Measurements from ENCODE around the gene C9orf40. TPM values are rescaled to one million over a fixed set of nuclear protein-coding genes. Genes with fewer than 3 reads are reported as not detected.

C9orf40 gene
- total and polyA plus RNA-seq, 2 of the 4 experiments (the other 2 are of a cell fraction) = 0.36 to 1.9 TPM

DNA sequence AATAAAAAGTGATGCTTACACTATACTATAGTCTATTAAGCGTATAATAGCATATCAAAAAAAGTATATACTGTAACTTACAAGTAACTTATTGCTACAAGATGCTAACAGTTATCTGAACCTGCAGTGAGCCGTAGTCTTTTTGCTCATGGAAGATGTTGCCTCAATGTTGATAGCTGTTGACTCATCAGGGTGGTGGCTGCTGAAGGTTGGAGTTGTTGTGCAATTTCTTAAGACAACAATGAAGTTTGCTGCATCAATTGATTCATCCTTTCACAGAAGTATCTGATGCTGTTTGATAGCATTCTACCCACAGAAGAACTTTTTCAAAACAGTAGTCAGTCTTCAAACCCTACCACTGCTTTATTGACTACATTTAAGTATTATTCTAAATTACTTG is 7.8 kb upstream of the C9orf40 start:
- Histone ChIP-seq H4K5ac (ENCODE audit: low read depth, low read length) (no peak overlapping the region), H3K27me3 (ENCODE audit: control insufficient read depth, insufficient read depth, low read length) (no peaks in the 10 kb centered on the region), H4K8ac (ENCODE audit: low read depth in 2 of 2, low read length in 2 of 2) (no peak overlapping the region), H3K18ac (ENCODE audit: low read depth, low read length) (no peak overlapping the region), H3K23ac (ENCODE audit: low read depth, low read length) (no peak overlapping the region), H4K20me1 (ENCODE audit: insufficient read depth, low read length) (no peaks in the 10 kb centered on the region), H3K36me3 (ENCODE audit: control insufficient read depth, insufficient read depth, low read length) (no peaks in the 10 kb centered on the region), H3K14ac (replicated peaks; ENCODE audit: low read depth, low read length) (no peak overlapping the region), H3K9me3 (ENCODE audit: control insufficient read depth, insufficient read depth, low read length) (peaks cover 5% of the 10 kb centered on the region), H2AK5ac (ENCODE audit: low read depth, low read length) (no peak overlapping the region), H2BK120ac (ENCODE audit: low read depth, low read length) (no peak overlapping the region), H2BK5ac (ENCODE audit: low read depth, low read length, poor library complexity, severe bottlenecking) (no peak overlapping the region), H3K56ac (ENCODE audit: extremely low read depth, insufficient read depth, low read length) (no peak overlapping the region), H3K9me1 (ENCODE audit: insufficient read depth, low read length) (no peaks in the 10 kb centered on the region), H3K4ac (ENCODE audit: low read depth, low read length) (no peak overlapping the region), H3K79me1 (ENCODE audit: low read depth in 1 of 2, low read length in 2 of 2) (no peaks in the 10 kb centered on the region), H2AK9ac (replicated peaks; ENCODE audit: low read depth, low read length, poor library complexity) (no peak overlapping the region), H3K4me1 (ENCODE audit: control insufficient read depth, insufficient read depth, low read length) (no peaks in the 10 kb centered on the region), H4K91ac (ENCODE audit: insufficient read depth, low read depth, low read length) (no peak overlapping the region), H3K4me2 (ENCODE audit: low read depth, low read length) (no peak overlapping the region), H2BK15ac (ENCODE audit: low read depth, low read length) (no peak overlapping the region), H2AFZ (replicated peaks; ENCODE audit: low read length, poor library complexity) (no peak overlapping the region), H3K4me3 (ENCODE audit: insufficient read depth, low read depth, low read length) (no peak overlapping the region), H3K9ac (ENCODE audit: low read depth, low read length) (no peak overlapping the region), H3K27ac (ENCODE audit: insufficient read depth, low read length) (no peak overlapping the region), H2BK20ac (ENCODE audit: low read depth, low read length) (no peak overlapping the region)
- in situ Hi-C loops (cut with MboI; ENCODE audit: low sequenced_read_pairs) = no loop called here
- CTCF ChIA-PET = no interaction called here
- peak; percentile 79 for DNase-seq
- intact Hi-C loops (cut with micrococcal nuclease) = no loop called here
- no TSS peak for BruUV-seq (replicated peaks)
- WGBS, 2 experiments (ENCODE audit: extremely low coverage in 2 of 2, insufficient read length in 1 of 2) = no CpG with 5 or more reads among the region's 2 CpGs
- TF ChIP-seq FOS (IDR thresholded peaks at IDR 0.05; ENCODE audit: low read depth, low read length) (peak; percentile 55; the same call in 1 of the 2 replicates), RAD21 (IDR thresholded peaks at IDR 0.05; ENCODE audit: low read length) (no peak), ELK1 (IDR thresholded peaks at IDR 0.05; ENCODE audit: borderline replicate concordance, low read depth, low read length) (no peak), CEBPB (IDR thresholded peaks at IDR 0.05; ENCODE audit: low read depth, low read length) (peak; percentile 98), RFX5 (IDR thresholded peaks at IDR 0.05; ENCODE audit: low read depth, low read length) (no peak)
- POLR2A ChIA-PET (ENCODE audit: unreplicated experiment) = no interaction called here
- ATAC-seq (ENCODE audit: low read depth) = no peak
- dilution Hi-C loops (cut with HindIII; ENCODE audit: low sequenced_read_pairs, unreplicated experiment) = no loop called here
